Fibroblast of peridontal ligament (primary cell): ENCODE measurements around the gene TRAPPC6A.

Source experiments
- DNase-seq: peaks from one replicate; pipeline ENCODE4 v3.0.0-alpha.2; 2010; ENCODE audit errors: extremely low read depth

The TRAPPC6A gene

GRCh38 chr19:45177817-45178261 lies at the start of gene TRAPPC6A:
Gene TRAPPC6A, minus strand, starts transcription at chr19:45178237. Its CDS starts 19 bp downstream, at chr19:45178218.
- DNase-seq, result peak; percentile 49

GRCh38 chr19:45224645-45225044 lies 46.6 kb upstream of the TRAPPC6A start:
- no peak for DNase-seq

- DNase-seq, result no peak
These were observed 45.8 kb upstream of the TRAPPC6A start for GRCh38 chr19:45223879-45224278.

GRCh38 chr19:45222724-45223123 lies 44.7 kb upstream of the TRAPPC6A start:
- no peak for DNase-seq

- DNase-seq, result peak; percentile 8
These were observed 41.1 kb upstream of the TRAPPC6A start for GRCh38 chr19:45218911-45219743.

- no peak for DNase-seq
These were observed 40.4 kb upstream of the TRAPPC6A start for GRCh38 chr19:45218426-45218825.

GRCh38 chr19:45217957-45218334 lies 39.9 kb upstream of the TRAPPC6A start:
- DNase-seq, result no peak

GRCh38 chr19:45217193-45217956 lies 39.3 kb upstream of the TRAPPC6A start:
- DNase-seq, result no peak

- DNase-seq, result peak; percentile 54
These were observed 38.6 kb upstream of the TRAPPC6A start for GRCh38 chr19:45216667-45217066.

- DNase-seq, result no peak
These were observed 37.6 kb upstream of the TRAPPC6A start for GRCh38 chr19:45215391-45216191.

- no peak for DNase-seq
These were observed 35.0 kb upstream of the TRAPPC6A start for GRCh38 chr19:45213031-45213430.

GRCh38 chr19:45211751-45212381 lies 33.8 kb upstream of the TRAPPC6A start:
- DNase-seq, result no peak

GRCh38 chr19:45206328-45206727 lies 28.3 kb upstream of the TRAPPC6A start:
- DNase-seq, result no peak

- DNase-seq, result no peak
These were observed 27.8 kb upstream of the TRAPPC6A start for GRCh38 chr19:45205810-45206209.

GRCh38 chr19:45202637-45203036 lies 24.6 kb upstream of the TRAPPC6A start:
- no peak for DNase-seq

GRCh38 chr19:45200568-45200967 lies 22.5 kb upstream of the TRAPPC6A start:
- peak; percentile 77 for DNase-seq

GRCh38 chr19:45195764-45196163 lies 17.7 kb upstream of the TRAPPC6A start:
- DNase-seq, result peak; percentile 78

GRCh38 chr19:45191375-45191774 lies 13.3 kb upstream of the TRAPPC6A start:
- no peak for DNase-seq

GRCh38 chr19:45189971-45190370 lies 11.9 kb upstream of the TRAPPC6A start:
- no peak for DNase-seq

GRCh38 chr19:45187421-45188100 lies 9.5 kb upstream of the TRAPPC6A start:
- DNase-seq, result no peak
